ENCODE measurements around the gene RABGGTA.

DNA sequence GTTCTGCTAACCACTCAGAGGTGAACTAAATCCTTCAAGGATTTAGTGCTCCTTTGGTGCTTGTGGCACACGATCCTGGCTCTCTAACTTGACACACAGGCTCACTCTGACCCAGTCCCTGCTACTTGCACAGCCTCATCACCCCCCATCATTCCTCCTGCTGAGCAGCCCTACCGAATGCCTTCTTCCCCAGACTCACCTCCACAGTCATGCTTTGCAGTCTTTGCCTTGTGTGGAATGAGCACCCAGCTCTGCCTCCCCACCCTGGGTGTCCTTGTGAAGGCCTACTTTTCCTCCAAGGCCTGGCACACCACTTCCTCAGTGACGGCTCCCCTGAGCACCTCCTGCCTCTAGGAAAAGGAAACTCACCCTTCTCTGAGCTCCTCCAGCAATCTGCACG is 21.0 kb downstream of the RABGGTA start:
- TF ChIP-seq GABPA (IDR thresholded peaks at IDR 0.05; ENCODE audit: low read depth) (no peak), POLR2AphosphoS5 (IDR thresholded peaks at IDR 0.05; ENCODE audit: low read depth) (no peak), SPI1 (IDR thresholded peaks at IDR 0.05; ENCODE audit: borderline replicate concordance, low read depth) (no peak)
- TF ChIP-seq, protein P1, sequence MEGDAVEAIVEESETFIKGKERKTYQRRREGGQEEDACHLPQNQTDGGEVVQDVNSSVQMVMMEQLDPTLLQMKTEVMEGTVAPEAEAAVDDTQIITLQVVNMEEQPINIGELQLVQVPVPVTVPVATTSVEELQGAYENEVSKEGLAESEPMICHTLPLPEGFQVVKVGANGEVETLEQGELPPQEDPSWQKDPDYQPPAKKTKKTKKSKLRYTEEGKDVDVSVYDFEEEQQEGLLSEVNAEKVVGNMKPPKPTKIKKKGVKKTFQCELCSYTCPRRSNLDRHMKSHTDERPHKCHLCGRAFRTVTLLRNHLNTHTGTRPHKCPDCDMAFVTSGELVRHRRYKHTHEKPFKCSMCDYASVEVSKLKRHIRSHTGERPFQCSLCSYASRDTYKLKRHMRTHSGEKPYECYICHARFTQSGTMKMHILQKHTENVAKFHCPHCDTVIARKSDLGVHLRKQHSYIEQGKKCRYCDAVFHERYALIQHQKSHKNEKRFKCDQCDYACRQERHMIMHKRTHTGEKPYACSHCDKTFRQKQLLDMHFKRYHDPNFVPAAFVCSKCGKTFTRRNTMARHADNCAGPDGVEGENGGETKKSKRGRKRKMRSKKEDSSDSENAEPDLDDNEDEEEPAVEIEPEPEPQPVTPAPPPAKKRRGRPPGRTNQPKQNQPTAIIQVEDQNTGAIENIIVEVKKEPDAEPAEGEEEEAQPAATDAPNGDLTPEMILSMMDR (IDR thresholded peaks at IDR 0.05; ENCODE audit: insufficient read depth, low read length) = no peak
